ENCODE measurements around the gene CD80. TPM values are rescaled to one million over a fixed set of nuclear protein-coding genes. Genes with fewer than 3 reads are reported as not detected.
"Not testable (repeated sequence)": the region's sequence is repeated elsewhere in the genome, so short reads cannot be mapped to it uniquely, and the experiment has no call there.

CD80 gene
- not detected in 2 replicates for total RNA-seq (2014; rRNA removed; shearing (Covaris generic))

- DNase-seq (ENCODE audit: low read depth in 1 of 2, low spot score in 2 of 2) = peak; percentile 7 to 46
- Histone ChIP-seq H3K27ac (no peak within 1 kb of the TSS), H3K27me3 (replicated peaks) (no peaks in the 10 kb centered on the region), H3K4me3 (no peak within 1 kb of the TSS), H3K9me3 (replicated peaks) (no peaks in the 10 kb centered on the region), H3K36me3 (no peaks in the 10 kb centered on the region), H3K4me1 (replicated peaks) (no peaks in the 10 kb centered on the region)
These were observed at the start of gene CD80 for GRCh38 chr3:119559441-119559963. CD80 (minus strand) TSS chr3:119559614; CDS start chr3:119557728, 1,886 bp downstream.

DNA sequence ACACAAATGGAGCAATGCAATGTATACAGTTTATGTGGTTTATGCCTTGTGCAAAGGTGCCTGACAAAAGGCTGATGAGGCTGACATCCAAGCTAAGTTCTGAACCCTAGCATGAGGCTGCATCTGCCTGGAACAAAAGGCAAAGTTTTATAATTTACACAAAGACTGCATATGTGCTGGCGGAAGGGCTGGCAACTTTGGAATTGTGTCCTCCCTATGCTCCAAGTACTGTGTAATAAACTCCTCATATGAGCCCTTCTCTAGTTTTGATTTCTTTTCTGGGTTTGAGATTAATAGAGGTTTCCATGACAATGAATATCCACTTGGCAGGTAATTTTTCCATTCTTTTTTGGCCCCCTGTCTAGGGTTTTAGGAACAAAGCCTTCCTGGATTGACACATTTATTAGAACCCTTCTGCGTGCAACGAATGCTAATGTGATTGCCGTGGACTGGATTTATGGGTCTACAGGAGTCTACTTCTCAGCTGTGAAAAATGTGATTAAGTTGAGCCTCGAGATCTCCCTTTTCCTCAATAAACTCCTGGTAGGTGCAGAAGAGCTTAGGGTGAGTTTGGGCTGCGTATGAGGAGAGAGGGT, 49.1 kb upstream of the CD80 start:
- Histone ChIP-seq H3K27me3 (replicated peaks) (no peaks in the 10 kb centered on the region), H3K36me3 (no peaks in the 10 kb centered on the region), H3K9me3 (replicated peaks) (no peaks in the 10 kb centered on the region), H3K4me1 (replicated peaks) (peaks cover 8% of the 10 kb centered on the region), H3K4me3 (no peak overlapping the region), H3K27ac (no peak overlapping the region)
- DNase-seq (ENCODE audit: low read depth in 1 of 2, low spot score in 2 of 2) = no peak

- Histone ChIP-seq H3K9me3 (replicated peaks) (no peaks in the 10 kb centered on the region), H3K36me3 (no peaks in the 10 kb centered on the region), H3K27me3 (replicated peaks) (no peaks in the 10 kb centered on the region), H3K4me3 (no peak overlapping the region), H3K27ac (no peak overlapping the region), H3K4me1 (replicated peaks) (peaks cover 8% of the 10 kb centered on the region)
- peak in 1 of 2 experiments; percentile 33 for DNase-seq (ENCODE audit: low read depth in 1 of 2, low spot score in 2 of 2)
These were observed 45.5 kb upstream of the CD80 start for GRCh38 chr3:119604878-119605277.

DNA sequence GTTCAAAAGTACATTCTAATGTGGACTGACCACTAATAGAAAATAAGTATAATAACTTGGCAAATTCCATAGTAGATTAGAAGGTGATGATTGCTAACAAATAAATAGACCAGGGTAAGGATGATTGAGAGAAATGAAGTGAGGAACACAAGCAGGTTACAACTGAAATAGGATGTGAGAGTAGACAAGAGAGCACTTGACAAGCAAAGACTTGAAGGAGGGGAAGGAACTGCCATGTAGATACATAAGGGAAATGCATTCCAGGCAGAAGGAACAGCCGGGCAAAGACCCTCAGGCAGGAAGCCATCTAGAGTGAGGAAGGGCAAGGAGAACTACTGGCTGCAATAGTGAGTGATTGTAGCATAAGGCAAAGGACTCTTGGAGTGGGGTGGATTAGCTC, 43.3 kb upstream of the CD80 start:
- DNase-seq (ENCODE audit: low read depth in 1 of 2, low spot score in 2 of 2) = no peak

GRCh38 chr3:119601154-119601553, 41.7 kb upstream of the CD80 start:
- H3K27ac ChIP-seq = no peak overlapping the region
- H3K36me3 ChIP-seq = no peaks in the 10 kb centered on the region
- H3K4me3 ChIP-seq = no peak overlapping the region
- no peaks in the 10 kb centered on the region for H3K9me3 ChIP-seq (replicated peaks)
- peaks cover 21% of the 10 kb centered on the region for H3K4me1 ChIP-seq (replicated peaks)
- H3K27me3 ChIP-seq (replicated peaks) = no peaks in the 10 kb centered on the region
- no peak for DNase-seq (ENCODE audit: low read depth in 1 of 2, low spot score in 2 of 2)

More for the DNA sequence above, 43.3 kb upstream of the CD80 start:
- no peaks in the 10 kb centered on the region for H3K9me3 ChIP-seq (replicated peaks)
- H3K27me3 ChIP-seq (replicated peaks) = no peaks in the 10 kb centered on the region
- no peaks in the 10 kb centered on the region for H3K36me3 ChIP-seq
- H3K27ac ChIP-seq = no peak overlapping the region
- H3K4me3 ChIP-seq = no peak overlapping the region
- peaks cover 11% of the 10 kb centered on the region for H3K4me1 ChIP-seq (replicated peaks)

- no peak for DNase-seq (ENCODE audit: low read depth in 1 of 2, low spot score in 2 of 2)
- no peak overlapping the region for H3K4me3 ChIP-seq
- no peaks in the 10 kb centered on the region for H3K36me3 ChIP-seq
- H3K4me1 ChIP-seq (replicated peaks) = peaks cover 25% of the 10 kb centered on the region
- H3K27ac ChIP-seq = no peak overlapping the region
- H3K27me3 ChIP-seq (replicated peaks) = no peaks in the 10 kb centered on the region
- no peaks in the 10 kb centered on the region for H3K9me3 ChIP-seq (replicated peaks)
These were observed 41.3 kb upstream of the CD80 start for GRCh38 chr3:119600732-119601131.

- H3K36me3 ChIP-seq = no peaks in the 10 kb centered on the region
- peaks cover 20% of the 10 kb centered on the region for H3K4me1 ChIP-seq (replicated peaks)
- no peaks in the 10 kb centered on the region for H3K27me3 ChIP-seq (replicated peaks)
- H3K27ac ChIP-seq = no peak overlapping the region
- DNase-seq (ENCODE audit: low read depth in 1 of 2, low spot score in 2 of 2) = no peak
- H3K9me3 ChIP-seq (replicated peaks) = no peaks in the 10 kb centered on the region
- no peak overlapping the region for H3K4me3 ChIP-seq
These were observed 40.3 kb upstream of the CD80 start for GRCh38 chr3:119599558-119600174.

GRCh38 chr3:119598410-119599098, 39.1 kb upstream of the CD80 start:
- Histone ChIP-seq H3K4me3 (no peak overlapping the region), H3K27ac (no peak overlapping the region), H3K9me3 (replicated peaks) (no peaks in the 10 kb centered on the region), H3K36me3 (no peaks in the 10 kb centered on the region), H3K4me1 (replicated peaks) (peaks cover 19% of the 10 kb centered on the region), H3K27me3 (replicated peaks) (no peaks in the 10 kb centered on the region)
- DNase-seq (ENCODE audit: low read depth in 1 of 2, low spot score in 2 of 2) = no peak

DNA sequence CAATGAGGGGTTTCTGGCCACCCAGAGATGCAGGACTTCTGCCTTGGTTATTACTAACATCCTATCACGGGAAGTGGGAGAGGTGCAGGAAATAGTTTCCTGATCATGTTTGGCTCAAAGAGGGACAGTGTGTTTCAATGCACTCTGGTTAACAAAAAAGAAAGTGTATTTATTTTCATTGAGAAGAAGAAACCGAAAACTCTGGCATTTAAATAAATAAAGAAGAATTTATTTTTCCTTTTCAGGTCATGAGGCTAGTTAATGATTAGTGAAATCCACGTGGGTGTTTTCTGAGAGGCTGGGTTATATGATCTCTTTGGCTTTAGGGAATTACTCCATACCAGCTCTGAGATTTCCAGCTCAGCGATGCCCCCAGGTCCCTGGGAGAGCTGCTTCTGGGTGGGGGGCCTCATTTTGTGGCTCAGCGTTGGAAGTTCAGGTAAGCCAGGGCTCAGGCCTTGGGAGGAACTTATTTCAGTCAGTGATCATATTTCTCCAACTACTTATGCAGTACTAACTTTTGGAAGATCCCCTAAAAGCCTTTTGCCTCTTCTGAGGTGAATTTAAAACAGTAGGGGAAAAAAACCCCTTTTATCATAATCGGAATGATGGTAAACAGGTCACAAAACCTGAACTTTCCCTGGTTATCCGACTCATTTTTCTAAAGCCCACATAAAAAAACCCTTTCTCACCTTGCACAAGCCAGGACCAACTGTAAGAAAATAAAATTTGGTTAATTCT, 38.3 kb upstream of the CD80 start, which contains the start of gene PLA1A:
TSS of gene PLA1A (plus strand) at position 338 of the 741 bp plus-strand sequence. CDS start at position 367, 29 bp downstream.
- DNase-seq (ENCODE audit: low read depth in 1 of 2, low spot score in 2 of 2) = peak in 1 of 2 experiments; percentile 25
- H3K4me3 ChIP-seq = no peak within 1 kb of the TSS
- H3K4me1 ChIP-seq (replicated peaks) = peaks cover 19% of the 10 kb centered on the region
- H3K9me3 ChIP-seq (replicated peaks) = no peaks in the 10 kb centered on the region
- no peaks in the 10 kb centered on the region for H3K27me3 ChIP-seq (replicated peaks)
- H3K36me3 ChIP-seq = no peaks in the 10 kb centered on the region
- H3K27ac ChIP-seq = no peak within 1 kb of the TSS

DNA sequence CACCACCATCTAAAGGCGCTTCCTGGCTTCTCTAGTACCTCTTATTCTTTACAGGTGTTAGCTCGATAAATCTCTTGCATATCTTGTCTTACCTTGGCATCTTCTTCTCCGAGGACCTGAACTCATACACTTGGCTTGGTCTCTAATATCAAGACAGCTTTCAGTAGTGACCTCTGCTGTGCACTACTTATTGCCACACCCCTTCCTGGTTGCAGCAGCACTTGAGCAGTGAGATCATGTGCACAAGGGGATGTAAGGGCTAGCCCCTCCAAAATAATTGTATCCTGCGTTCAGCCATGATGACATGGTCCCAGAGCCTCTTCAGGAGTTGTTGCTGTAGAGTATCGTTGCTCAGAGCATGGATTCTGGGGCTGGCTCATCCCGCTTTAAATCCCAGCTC, 37.0 kb upstream of the CD80 start:
- Histone ChIP-seq H3K27ac (no peak overlapping the region), H3K9me3 (replicated peaks) (no peaks in the 10 kb centered on the region), H3K27me3 (replicated peaks) (no peaks in the 10 kb centered on the region), H3K4me1 (replicated peaks) (peaks cover 19% of the 10 kb centered on the region), H3K4me3 (no peak overlapping the region), H3K36me3 (no peaks in the 10 kb centered on the region)
- DNase-seq (ENCODE audit: low read depth in 1 of 2, low spot score in 2 of 2) = no peak

DNA sequence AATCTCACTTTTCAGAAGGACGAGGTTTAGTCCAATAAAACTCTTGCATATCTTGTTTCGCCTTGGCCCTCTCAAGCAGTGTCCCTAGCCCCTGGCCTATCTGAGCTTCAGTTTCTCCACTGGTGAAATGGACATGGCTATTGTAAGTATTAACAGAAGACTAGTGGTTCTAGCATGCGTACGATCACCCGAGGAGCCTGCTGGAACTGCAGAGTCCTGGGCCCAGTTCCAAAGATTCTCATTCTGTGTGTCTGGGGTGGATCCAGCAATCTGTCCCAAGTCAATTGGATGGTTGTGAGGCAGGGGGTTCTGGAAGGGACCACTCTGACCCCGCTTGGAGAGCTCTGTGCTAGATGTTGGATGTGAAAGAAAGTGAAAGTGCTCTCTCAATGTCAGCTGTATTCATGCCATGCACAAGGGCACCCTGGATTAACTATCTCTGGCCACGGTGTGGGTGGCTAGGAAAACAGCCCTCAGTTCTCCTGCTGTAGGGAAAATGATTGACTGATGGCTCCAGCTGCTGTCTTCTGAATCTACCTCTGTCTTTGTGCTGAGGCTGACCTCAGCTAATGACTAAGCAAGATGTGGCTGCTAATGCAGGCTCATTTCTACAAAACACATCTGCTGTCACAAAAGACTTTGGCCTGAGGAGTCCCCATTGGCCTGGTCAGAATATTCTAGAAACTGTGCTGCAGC, 36.4 kb upstream of the CD80 start:
- Histone ChIP-seq H3K9me3 (replicated peaks) (no peaks in the 10 kb centered on the region), H3K36me3 (no peaks in the 10 kb centered on the region), H3K27ac (no peak overlapping the region), H3K27me3 (replicated peaks) (no peaks in the 10 kb centered on the region), H3K4me1 (replicated peaks) (peaks cover 19% of the 10 kb centered on the region), H3K4me3 (no peak overlapping the region)
- no peak for DNase-seq (ENCODE audit: low read depth in 1 of 2, low spot score in 2 of 2)

- not testable (repeated sequence) for H3K27me3 ChIP-seq (replicated peaks); H3K27ac ChIP-seq; H3K9me3 ChIP-seq (replicated peaks); H3K36me3 ChIP-seq; DNase-seq (ENCODE audit: low read depth in 1 of 2, low spot score in 2 of 2); H3K4me3 ChIP-seq
- H3K4me1 ChIP-seq (replicated peaks) = peaks cover 19% of the 10 kb centered on the region
These were observed 35.5 kb upstream of the CD80 start for GRCh38 chr3:119594929-119595328.

- no peak for DNase-seq (ENCODE audit: low read depth in 1 of 2, low spot score in 2 of 2)
- Histone ChIP-seq H3K27ac (no peak overlapping the region), H3K4me3 (no peak overlapping the region), H3K27me3 (replicated peaks) (no peaks in the 10 kb centered on the region), H3K4me1 (replicated peaks) (peaks cover 19% of the 10 kb centered on the region), H3K9me3 (replicated peaks) (no peaks in the 10 kb centered on the region), H3K36me3 (no peaks in the 10 kb centered on the region)
These were observed 34.7 kb upstream of the CD80 start for GRCh38 chr3:119594066-119594465.
